Left ventricle myocardium inferior (tissue), 1 donor: ENCODE measurements around the gene THSD7B. TPM values are rescaled to one million over a fixed set of nuclear protein-coding genes. Genes with fewer than 3 reads are reported as not detected.

Experiments used
- DNase-seq: peaks from one replicate; pipeline ENCODE4 v3.0.0-alpha.2; 2020
- H3K27ac ChIP-seq: fragments of 200-600 bp; replicated peaks from 2 replicates; pipeline ENCODE4 v1.8.0; 2021
- H3K27me3 ChIP-seq: fragments of 200-600 bp; 2 replicates; pipeline ENCODE4 v1.8.0; 2021; ENCODE audit warnings: low read depth
- H3K36me3 ChIP-seq: fragments of 200-600 bp; 2 replicates; pipeline ENCODE4 v1.8.0; 2021
- H3K4me1 ChIP-seq: fragments of 200-600 bp; 2 replicates; pipeline ENCODE4 v1.8.0; 2021
- H3K4me3 ChIP-seq: fragments of 200-600 bp; 2 replicates; pipeline ENCODE4 v1.8.0; 2021; ENCODE audit warnings: mild to moderate bottlenecking, moderate library complexity
- H3K9me3 ChIP-seq: fragments of 200-600 bp; replicated peaks from 2 replicates; pipeline ENCODE4 v1.8.0; 2021
- intact Hi-C: fragments of 100-400 bp; cut with micrococcal nuclease; formaldehyde crosslinking; loops from one replicate; pipeline ENCODE4 v1.11.0; 2022
- total RNA-seq: library from RNA; stranded (reverse); fragmentation: NEBNext Ultra II Directional; extraction: Animal tissue kit (Norgen Biotek cat#: 25700); gene quantifications from one replicate; pipeline ENCODE4 v1.2.1, GENCODE V29; 2021
- TF ChIP-seq, protein P1 (sequence below): fragments of 200-600 bp; IDR thresholded peaks from 2 replicates; pipeline ENCODE4 v1.8.0; 2021; ENCODE audit warnings: antibody characterized with exemption, mild to moderate bottlenecking, borderline replicate concordance
- donor health status: DM: no; HTN: yes; CAD: no; lungs with severe emphysema.

The THSD7B gene
- total RNA-seq, 1 donor from 2014 or later = 0.22 TPM

DNA sequence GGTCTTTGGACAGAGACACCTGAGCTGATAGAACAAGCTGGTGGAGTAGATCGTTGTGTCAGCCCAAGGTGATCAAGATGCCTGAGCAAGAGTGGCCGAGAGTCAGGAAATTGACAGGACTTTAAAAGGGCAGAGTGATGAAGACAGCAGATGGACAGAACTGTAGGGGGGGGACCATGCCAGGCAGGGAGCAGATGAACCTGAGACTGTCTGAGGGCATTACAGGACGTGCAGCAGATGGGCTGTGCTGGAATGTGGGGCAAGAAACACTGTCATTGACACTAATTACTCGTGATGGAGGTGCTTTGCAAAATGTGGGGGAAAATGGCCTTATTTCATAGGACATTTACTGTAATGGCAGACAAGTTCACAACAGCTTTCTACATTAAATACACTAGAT lies 225.0 kb downstream of the THSD7B start:
- no peaks in the 10 kb centered on the region for H3K9me3 ChIP-seq
- intact Hi-C loops = no loop called here
- no peak overlapping the region for H3K4me3 ChIP-seq
- TF ChIP-seq, protein P1, sequence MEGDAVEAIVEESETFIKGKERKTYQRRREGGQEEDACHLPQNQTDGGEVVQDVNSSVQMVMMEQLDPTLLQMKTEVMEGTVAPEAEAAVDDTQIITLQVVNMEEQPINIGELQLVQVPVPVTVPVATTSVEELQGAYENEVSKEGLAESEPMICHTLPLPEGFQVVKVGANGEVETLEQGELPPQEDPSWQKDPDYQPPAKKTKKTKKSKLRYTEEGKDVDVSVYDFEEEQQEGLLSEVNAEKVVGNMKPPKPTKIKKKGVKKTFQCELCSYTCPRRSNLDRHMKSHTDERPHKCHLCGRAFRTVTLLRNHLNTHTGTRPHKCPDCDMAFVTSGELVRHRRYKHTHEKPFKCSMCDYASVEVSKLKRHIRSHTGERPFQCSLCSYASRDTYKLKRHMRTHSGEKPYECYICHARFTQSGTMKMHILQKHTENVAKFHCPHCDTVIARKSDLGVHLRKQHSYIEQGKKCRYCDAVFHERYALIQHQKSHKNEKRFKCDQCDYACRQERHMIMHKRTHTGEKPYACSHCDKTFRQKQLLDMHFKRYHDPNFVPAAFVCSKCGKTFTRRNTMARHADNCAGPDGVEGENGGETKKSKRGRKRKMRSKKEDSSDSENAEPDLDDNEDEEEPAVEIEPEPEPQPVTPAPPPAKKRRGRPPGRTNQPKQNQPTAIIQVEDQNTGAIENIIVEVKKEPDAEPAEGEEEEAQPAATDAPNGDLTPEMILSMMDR = no peak
- H3K4me1 ChIP-seq = peaks cover 10% of the 10 kb centered on the region
- H3K27me3 ChIP-seq = no peaks in the 10 kb centered on the region
- H3K27ac ChIP-seq = no peak overlapping the region
- H3K36me3 ChIP-seq = no peaks in the 10 kb centered on the region
- no peak for DNase-seq

DNA sequence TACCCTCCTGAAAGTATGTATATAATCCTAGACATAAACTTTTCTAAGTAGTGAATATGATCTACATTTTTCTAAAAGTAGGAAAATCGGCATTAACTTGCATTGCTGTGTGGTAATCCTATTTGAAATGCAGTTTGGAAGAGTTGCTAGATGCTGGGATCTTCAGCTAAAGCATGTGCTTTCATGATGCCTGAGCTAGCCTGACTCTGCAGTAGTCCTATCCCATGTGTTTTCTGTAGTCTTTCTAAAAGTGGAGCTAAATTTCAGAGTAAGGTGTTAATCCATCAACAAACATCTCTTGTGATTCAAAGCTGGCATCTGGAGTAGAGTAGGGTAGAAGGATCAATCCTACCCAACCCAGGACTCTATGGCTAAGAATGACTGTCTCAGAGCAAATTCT lies 229.4 kb downstream of the THSD7B start:
- H3K4me1 ChIP-seq = no peaks in the 10 kb centered on the region
- no peaks in the 10 kb centered on the region for H3K36me3 ChIP-seq
- TF ChIP-seq, protein P1 = no peak
- no peak overlapping the region for H3K4me3 ChIP-seq
- H3K27me3 ChIP-seq = no peaks in the 10 kb centered on the region
- no peaks in the 10 kb centered on the region for H3K9me3 ChIP-seq
- no peak overlapping the region for H3K27ac ChIP-seq
- intact Hi-C loops = no loop called here
- DNase-seq = no peak

DNA sequence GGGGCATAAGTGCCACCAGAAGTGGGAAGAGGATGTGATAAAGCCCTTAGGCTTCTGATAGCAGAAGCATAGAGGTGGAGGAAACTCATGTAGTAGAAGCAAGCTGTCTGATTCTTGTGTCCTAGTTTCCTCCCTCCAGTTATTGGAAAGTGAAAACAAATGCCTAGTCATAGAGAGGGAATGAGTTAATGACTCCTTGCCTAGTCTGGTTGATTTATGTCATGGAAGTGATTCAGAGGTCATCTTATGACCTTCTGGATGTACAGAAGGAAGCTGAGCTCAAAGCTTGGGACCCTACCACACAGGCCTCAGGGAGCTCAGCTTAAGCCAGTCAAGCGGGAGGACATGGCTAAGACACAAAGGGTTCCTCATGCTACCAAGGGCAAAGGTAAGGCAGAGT lies 232.2 kb downstream of the THSD7B start:
- intact Hi-C loops = no loop called here
- no peak for DNase-seq

DNA sequence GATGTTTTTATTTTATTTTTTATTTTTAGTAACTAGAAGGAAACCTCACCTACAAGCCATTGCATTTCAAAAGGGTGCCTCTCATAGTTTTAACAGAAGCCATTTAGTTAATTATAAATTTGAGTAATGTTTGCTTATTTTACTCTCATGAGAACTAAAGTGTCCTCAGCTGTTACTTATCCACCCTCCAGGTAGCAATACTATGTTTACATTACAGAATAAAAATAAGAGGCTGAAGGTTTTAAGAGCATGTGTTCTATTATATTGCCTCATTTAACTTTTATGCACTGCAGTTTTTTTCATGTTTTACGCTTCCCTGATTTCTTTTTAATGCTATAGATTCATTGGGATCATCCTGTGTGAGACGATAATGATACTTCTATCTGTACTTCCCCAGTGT lies 235.5 kb downstream of the THSD7B start:
- Histone ChIP-seq H3K4me1 (no peaks in the 10 kb centered on the region), H3K36me3 (no peaks in the 10 kb centered on the region), H3K4me3 (no peak overlapping the region), H3K27me3 (no peaks in the 10 kb centered on the region), H3K27ac (no peak overlapping the region), H3K9me3 (no peaks in the 10 kb centered on the region)
- no peak for DNase-seq
- intact Hi-C loops = no loop called here
- TF ChIP-seq, protein P1 = no peak

More for the DNA sequence above, 232.2 kb downstream of the THSD7B start:
- TF ChIP-seq, protein P1 = no peak
- Histone ChIP-seq H3K36me3 (no peaks in the 10 kb centered on the region), H3K9me3 (no peaks in the 10 kb centered on the region), H3K4me1 (no peaks in the 10 kb centered on the region), H3K27me3 (no peaks in the 10 kb centered on the region), H3K4me3 (no peak overlapping the region), H3K27ac (no peak overlapping the region)

DNA sequence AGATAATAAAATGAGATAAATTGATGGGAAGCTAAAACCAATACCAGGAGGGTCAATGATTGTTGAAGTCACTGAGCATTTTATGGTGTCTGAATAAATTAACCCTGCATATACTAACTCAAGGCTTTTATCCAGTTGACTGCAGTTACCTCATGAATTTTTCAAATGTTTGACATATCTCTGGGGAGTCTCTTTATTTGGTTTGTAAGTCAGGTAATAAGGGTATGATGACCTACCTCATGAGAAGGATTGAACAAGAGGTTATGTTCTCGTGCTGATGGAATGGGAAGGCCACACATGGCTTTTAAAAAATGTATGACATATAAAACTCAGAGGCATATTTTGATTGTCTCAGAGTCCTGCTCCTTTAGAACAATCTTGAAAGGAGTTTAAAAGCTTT lies 237.6 kb downstream of the THSD7B start:
- H3K27me3 ChIP-seq = no peaks in the 10 kb centered on the region
- no peaks in the 10 kb centered on the region for H3K9me3 ChIP-seq
- TF ChIP-seq, protein P1 = no peak
- no peak overlapping the region for H3K4me3 ChIP-seq
- no peak for DNase-seq
- intact Hi-C loops = no loop called here
- no peak overlapping the region for H3K27ac ChIP-seq
- no peaks in the 10 kb centered on the region for H3K36me3 ChIP-seq
- H3K4me1 ChIP-seq = no peaks in the 10 kb centered on the region

DNA sequence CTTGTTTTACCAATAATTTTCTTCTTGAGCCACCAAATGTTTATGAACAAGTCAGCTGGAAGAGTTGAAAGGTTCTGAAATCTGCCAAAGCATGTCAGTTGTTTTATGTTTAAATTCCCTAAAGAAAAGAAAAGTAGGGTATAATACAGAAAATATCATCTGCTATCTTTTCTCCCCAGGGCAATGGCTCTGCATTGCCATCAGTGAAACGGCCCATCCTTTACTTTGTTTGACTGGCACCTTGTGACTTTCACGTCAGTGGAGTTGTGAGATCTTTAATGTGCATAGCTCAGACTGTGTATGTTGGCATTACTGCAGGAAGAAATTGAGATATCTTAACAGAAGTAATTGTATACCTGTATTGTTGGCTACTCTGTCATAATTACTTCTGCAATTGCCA lies 239.9 kb downstream of the THSD7B start:
- TF ChIP-seq, protein P1 = no peak
- no peaks in the 10 kb centered on the region for H3K27me3 ChIP-seq

More for the DNA sequence above, 239.9 kb downstream of the THSD7B start:
- Histone ChIP-seq H3K36me3 (no peaks in the 10 kb centered on the region), H3K27ac (no peak overlapping the region), H3K4me1 (no peaks in the 10 kb centered on the region), H3K9me3 (no peaks in the 10 kb centered on the region), H3K4me3 (no peak overlapping the region)
- intact Hi-C loops = no loop called here
- no peak for DNase-seq
